Fibroblast of peridontal ligament (primary cell): ENCODE data around the gene ZC3H12A.
A peak's percentile ranks its signal among the peaks of the same experiment; 100 is the strongest.
"Not testable (repeated sequence)": the region's sequence is repeated elsewhere in the genome, so short reads cannot be mapped to it uniquely, and the experiment has no call there.

ENCODE experiments used
- DNase-seq: peaks from one replicate; pipeline ENCODE4 v3.0.0-alpha.2; 2010; ENCODE audit errors: extremely low read depth

The ZC3H12A gene

GRCh38 chr1:37502104-37502503, 27.7 kb downstream of the ZC3H12A start:
- DNase-seq, result no peak

- not testable (repeated sequence) for DNase-seq
These were observed 28.4 kb downstream of the ZC3H12A start for GRCh38 chr1:37502791-37503190.

GRCh38 chr1:37506740-37507139, 32.4 kb downstream of the ZC3H12A start:
- DNase-seq, result no peak

GRCh38 chr1:37509181-37509580, 34.8 kb downstream of the ZC3H12A start:
- DNase-seq, result peak; percentile 75

GRCh38 chr1:37513795-37514349, 39.5 kb downstream of the ZC3H12A start:
- no peak for DNase-seq

GRCh38 chr1:37514350-37515184, 40.2 kb downstream of the ZC3H12A start, which contains the start of gene MEAF6:
MEAF6 (minus strand) TSS chr1:37514766; CDS start chr1:37514746, 20 bp downstream.
- peak; percentile 71 for DNase-seq

GRCh38 chr1:37515185-37516034, 41.0 kb downstream of the ZC3H12A start:
- DNase-seq, result no peak

GRCh38 chr1:37517569-37517968, 43.2 kb downstream of the ZC3H12A start:
- peak; percentile 37 for DNase-seq

GRCh38 chr1:37518241-37518640, 43.9 kb downstream of the ZC3H12A start:
- DNase-seq, result not testable (repeated sequence)

- DNase-seq, result not testable (repeated sequence)
These were observed 44.5 kb downstream of the ZC3H12A start for GRCh38 chr1:37518929-37519328.

- no peak for DNase-seq
These were observed 45.2 kb downstream of the ZC3H12A start for GRCh38 chr1:37519613-37520012.

GRCh38 chr1:37529888-37530287, 55.5 kb downstream of the ZC3H12A start:
- not testable (repeated sequence) for DNase-seq

- DNase-seq, result not testable (repeated sequence)
These were observed 58.2 kb downstream of the ZC3H12A start for GRCh38 chr1:37532418-37533156.

- no peak for DNase-seq
These were observed 59.1 kb downstream of the ZC3H12A start for GRCh38 chr1:37533317-37534093.
